HG02943 (cell line): ENCODE measurements around the gene RNASE8.

ENCODE experiments used
- ATAC-seq: cut with Tn5 transposase; IDR thresholded peaks from one replicate; pipeline ENCODE4 v1.9.1; 2021; ENCODE audit warnings: mild to moderate bottlenecking, low read depth, moderate library complexity; ENCODE audit not compliant: unreplicated experiment

RNASE8 gene

GRCh38 chr14:21090194-21090939 is 32.7 kb downstream of the RNASE8 start:
- ATAC-seq = no peak

GRCh38 chr14:21090940-21091663 is 33.5 kb downstream of the RNASE8 start:
- ATAC-seq = no peak

- ATAC-seq = no peak
These were observed 34.2 kb downstream of the RNASE8 start for GRCh38 chr14:21091821-21092272.

GRCh38 chr14:21092273-21093011 is 34.8 kb downstream of the RNASE8 start:
- peak; percentile 74 for ATAC-seq

GRCh38 chr14:21093018-21093417 is 35.4 kb downstream of the RNASE8 start:
- no peak for ATAC-seq

- no peak for ATAC-seq
These were observed 36.4 kb downstream of the RNASE8 start for GRCh38 chr14:21093769-21094681.

GRCh38 chr14:21095430-21096205 is 38.0 kb downstream of the RNASE8 start:
- no peak for ATAC-seq

- no peak for ATAC-seq
These were observed 38.8 kb downstream of the RNASE8 start for GRCh38 chr14:21096438-21096837.

GRCh38 chr14:21096978-21097635 is 39.5 kb downstream of the RNASE8 start:
- no peak for ATAC-seq

- ATAC-seq = no peak
These were observed 40.0 kb downstream of the RNASE8 start for GRCh38 chr14:21097636-21098075.

- ATAC-seq = no peak
These were observed 40.7 kb downstream of the RNASE8 start, which contains the start of gene ZNF219 for GRCh38 chr14:21098076-21098891. TSS of gene ZNF219 (minus strand) at chr14:21098655. CDS start at chr14:21093591, 5,064 bp downstream.

GRCh38 chr14:21098892-21099595 is 41.4 kb downstream of the RNASE8 start:
- ATAC-seq = no peak

- ATAC-seq = no peak
These were observed 42.0 kb downstream of the RNASE8 start for GRCh38 chr14:21099596-21099985.

GRCh38 chr14:21100931-21101330 is 43.3 kb downstream of the RNASE8 start, which contains the start of gene TMEM253:
TSS of gene TMEM253 (plus strand) at chr14:21101066. CDS start at chr14:21101344, 278 bp downstream.
- ATAC-seq = no peak

GRCh38 chr14:21101802-21102413 is 44.3 kb downstream of the RNASE8 start:
- no peak for ATAC-seq

- ATAC-seq = no peak
These were observed 45.1 kb downstream of the RNASE8 start for GRCh38 chr14:21102521-21103410.
